Right atrium auricular region (tissue), 2 donors: ENCODE data around the gene PWWP3B. TPM values are rescaled to one million over a fixed set of nuclear protein-coding genes. Genes with fewer than 3 reads are reported as not detected.

ENCODE experiments used
- DNase-seq: peaks from one replicate; pipeline ENCODE4 v3.0.0-alpha.2; 2019; ENCODE audit warnings: low spot score
- H3K27ac ChIP-seq, 2 donors: fragments of 200-600 bp; sonication (generic); 1 replicate in 1 of 2; 2 replicates in 1 of 2; pipeline ENCODE4 v1.5.1; 2016 to 2019
- H3K27me3 ChIP-seq, 2 donors: fragments of 200-600 bp; sonication (generic); one replicate each; pipeline versions ENCODE4 v1.5.1 to v1.6.0; 2017 to 2019
- H3K36me3 ChIP-seq: fragments of 200-600 bp; sonication (generic); one replicate; pipeline ENCODE4 v1.5.1; 2016
- H3K4me1 ChIP-seq, 2 donors: fragments of 200-600 bp; sonication (generic); one replicate each; pipeline versions ENCODE4 v1.5.1 to v1.6.0; 2017 to 2019
- H3K4me3 ChIP-seq, 2 donors: fragments of 200-600 bp; sonication (generic); 1 replicate in 1 of 2; 2 replicates in 1 of 2; pipeline ENCODE4 v1.5.1; 2017 to 2019; ENCODE audit warnings: mild to moderate bottlenecking in 1 of 2, moderate library complexity in 1 of 2
- H3K9me3 ChIP-seq, 2 donors: fragments of 200-600 bp; sonication (generic); one replicate each; pipeline ENCODE4 v1.5.1; 2019
- total RNA-seq, 2 donors: library from RNA; depleted of rRNA; stranded (reverse); fragments of >200 nt; gene quantifications; one replicate each; pipeline ENCODE4 v1.1.0, GENCODE V29; 2016
- TF ChIP-seq, protein P1 (sequence below), 2 donors: fragments of 200-600 bp; sonication (generic); IDR thresholded peaks; one replicate each; pipeline ENCODE4 v1.5.1; 2019; ENCODE audit warnings: antibody characterized with exemption in 2 of 2

Gene PWWP3B
- total RNA-seq, 2 donors from 2014 or later, result 5.9 to 7.7 TPM

DNA sequence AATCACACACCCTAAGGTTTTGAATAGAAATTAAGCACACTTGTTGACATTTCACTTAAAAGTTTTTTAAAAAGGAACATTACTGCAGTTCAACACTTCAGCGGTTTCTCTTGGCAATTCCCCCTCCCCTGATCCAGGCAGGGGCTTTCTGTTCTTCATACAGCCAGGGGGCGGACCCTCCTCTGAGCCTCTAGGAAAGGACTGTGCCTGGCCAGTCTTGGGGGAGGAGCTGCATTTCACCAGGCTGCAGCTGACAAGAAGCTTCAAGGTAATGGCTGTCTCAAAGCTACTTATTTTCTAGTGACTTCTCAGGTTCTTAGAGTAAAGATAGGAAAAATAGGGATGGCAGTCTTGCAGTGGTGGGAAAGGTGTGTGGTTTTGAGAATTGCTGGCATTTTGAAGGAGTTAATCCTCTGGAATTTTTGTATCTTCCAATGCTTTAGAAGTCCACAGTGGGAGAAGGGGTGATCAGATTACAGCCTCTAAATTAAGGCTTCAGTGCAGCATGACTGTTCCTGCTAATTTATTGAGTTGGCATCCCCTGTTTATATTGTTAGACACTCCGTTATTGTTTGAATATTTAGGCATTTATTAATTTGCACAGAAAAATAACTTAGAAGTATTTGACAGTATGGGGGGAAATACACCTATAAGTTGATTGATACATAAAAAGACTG, 33.5 kb downstream of the PWWP3B start:
- no peak overlapping the region for H3K4me3 ChIP-seq
- no peak overlapping the region for H3K27ac ChIP-seq
- TF ChIP-seq, protein P1, sequence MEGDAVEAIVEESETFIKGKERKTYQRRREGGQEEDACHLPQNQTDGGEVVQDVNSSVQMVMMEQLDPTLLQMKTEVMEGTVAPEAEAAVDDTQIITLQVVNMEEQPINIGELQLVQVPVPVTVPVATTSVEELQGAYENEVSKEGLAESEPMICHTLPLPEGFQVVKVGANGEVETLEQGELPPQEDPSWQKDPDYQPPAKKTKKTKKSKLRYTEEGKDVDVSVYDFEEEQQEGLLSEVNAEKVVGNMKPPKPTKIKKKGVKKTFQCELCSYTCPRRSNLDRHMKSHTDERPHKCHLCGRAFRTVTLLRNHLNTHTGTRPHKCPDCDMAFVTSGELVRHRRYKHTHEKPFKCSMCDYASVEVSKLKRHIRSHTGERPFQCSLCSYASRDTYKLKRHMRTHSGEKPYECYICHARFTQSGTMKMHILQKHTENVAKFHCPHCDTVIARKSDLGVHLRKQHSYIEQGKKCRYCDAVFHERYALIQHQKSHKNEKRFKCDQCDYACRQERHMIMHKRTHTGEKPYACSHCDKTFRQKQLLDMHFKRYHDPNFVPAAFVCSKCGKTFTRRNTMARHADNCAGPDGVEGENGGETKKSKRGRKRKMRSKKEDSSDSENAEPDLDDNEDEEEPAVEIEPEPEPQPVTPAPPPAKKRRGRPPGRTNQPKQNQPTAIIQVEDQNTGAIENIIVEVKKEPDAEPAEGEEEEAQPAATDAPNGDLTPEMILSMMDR (IDR thresholded peaks at IDR 0.05), result no peak

DNA sequence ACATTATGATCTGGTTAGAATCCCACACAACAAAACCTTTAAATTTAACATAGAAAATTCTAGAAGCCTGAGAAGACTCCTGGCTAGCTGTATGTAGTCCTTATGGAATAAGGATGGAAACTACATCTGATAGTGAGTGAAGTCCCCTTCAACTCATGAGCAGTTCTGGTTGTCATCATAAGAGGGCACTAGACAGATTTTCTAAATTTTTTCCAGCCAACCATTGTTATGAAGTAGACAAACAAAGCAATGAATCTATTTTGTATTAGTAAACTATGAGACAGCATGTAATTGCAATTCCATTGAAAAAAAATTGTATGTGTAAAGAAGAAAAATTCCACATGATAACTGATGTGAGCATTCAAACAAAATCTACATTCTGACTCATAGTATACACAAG, 35.2 kb downstream of the PWWP3B start:
- TF ChIP-seq, protein P1 (IDR thresholded peaks at IDR 0.05), result no peak

More for the DNA sequence above, 33.5 kb downstream of the PWWP3B start:
- DNase-seq, result no peak
- Histone ChIP-seq H3K27me3 (no peaks in the 10 kb centered on the region), H3K9me3 (no peaks in the 10 kb centered on the region), H3K4me1 (no peaks in the 10 kb centered on the region), H3K36me3 (no peaks in the 10 kb centered on the region)

DNA sequence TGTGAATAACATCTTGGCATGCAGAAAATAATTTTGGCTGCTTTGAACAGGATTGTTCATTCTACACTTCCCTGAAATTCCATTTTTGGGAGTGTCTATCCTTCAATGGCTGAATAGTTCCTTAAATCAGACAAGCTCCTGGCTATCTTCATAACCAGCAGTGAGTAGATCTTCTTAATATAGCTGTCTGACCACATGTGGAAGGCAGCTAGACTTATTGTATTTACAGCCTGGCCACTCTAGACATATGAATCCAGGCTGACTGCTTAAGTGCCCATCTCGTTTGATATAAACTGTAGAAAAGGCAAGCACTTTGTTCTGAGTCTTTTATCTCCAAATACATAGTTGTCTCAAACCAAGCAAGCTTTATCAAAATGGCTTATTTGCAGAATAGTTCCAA, 40.0 kb downstream of the PWWP3B start:
- Histone ChIP-seq H3K27ac (no peak overlapping the region), H3K4me1 (no peaks in the 10 kb centered on the region), H3K4me3 (no peak overlapping the region), H3K36me3 (no peaks in the 10 kb centered on the region), H3K9me3 (no peaks in the 10 kb centered on the region), H3K27me3 (no peaks in the 10 kb centered on the region)
- TF ChIP-seq, protein P1 (IDR thresholded peaks at IDR 0.05), result no peak
- no peak for DNase-seq

More for the DNA sequence above, 35.2 kb downstream of the PWWP3B start:
- Histone ChIP-seq H3K4me3 (no peak overlapping the region), H3K27me3 (no peaks in the 10 kb centered on the region), H3K27ac (no peak overlapping the region), H3K9me3 (no peaks in the 10 kb centered on the region), H3K4me1 (no peaks in the 10 kb centered on the region), H3K36me3 (no peaks in the 10 kb centered on the region)
- no peak for DNase-seq

Other genes with a start within 250 kb of the PWWP3B start
- gene SERPINA7, start 129.6 kb upstream of the PWWP3B start, total RNA-seq, result not detected